Mammary epithelial cell (primary cell): ENCODE measurements around the gene TSEN34.

Source experiments
- EZH2 ChIP-seq: IDR thresholded peaks from 2 replicates; pipeline ENCODE4 v1.6.1; 2012; ENCODE audit warnings: low read length, inconsistent platforms, borderline replicate concordance
- TF ChIP-seq, protein P1 (sequence below), 2 donors: IDR thresholded peaks in 1 of 2; conservative IDR thresholded peaks in 1 of 2; 2 replicates each; pipeline ENCODE4 v1.5.1; 2011 to 2012; ENCODE audit warnings: inconsistent platforms in 2 of 2, low read length in 2 of 2, mild to moderate bottlenecking in 2 of 2, control low read depth in 1 of 2, low read depth in 1 of 2; ENCODE audit not compliant: insufficient read depth in 1 of 2; ENCODE audit errors: extremely low read depth in 1 of 2

DNA sequence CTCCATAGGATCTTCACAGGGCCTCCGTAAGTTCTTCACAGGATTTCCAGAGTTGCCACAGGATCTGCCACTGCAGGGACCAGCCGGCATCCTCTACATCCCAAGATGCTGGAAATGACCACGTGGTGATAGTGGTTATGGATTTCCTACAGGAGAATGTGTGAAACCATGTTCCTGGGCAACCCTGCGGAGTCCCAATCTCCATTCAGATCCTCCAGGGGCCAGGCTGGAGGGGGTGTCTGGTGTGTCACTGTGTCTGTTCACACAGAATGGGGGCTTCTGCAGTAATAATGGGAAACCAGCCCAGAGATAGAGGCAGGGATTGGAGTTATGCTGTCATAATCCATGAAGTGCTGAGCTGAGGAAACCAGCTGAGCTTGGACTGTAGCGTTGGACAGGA is 42.8 kb downstream of the TSEN34 start:
- TF ChIP-seq, protein P1, sequence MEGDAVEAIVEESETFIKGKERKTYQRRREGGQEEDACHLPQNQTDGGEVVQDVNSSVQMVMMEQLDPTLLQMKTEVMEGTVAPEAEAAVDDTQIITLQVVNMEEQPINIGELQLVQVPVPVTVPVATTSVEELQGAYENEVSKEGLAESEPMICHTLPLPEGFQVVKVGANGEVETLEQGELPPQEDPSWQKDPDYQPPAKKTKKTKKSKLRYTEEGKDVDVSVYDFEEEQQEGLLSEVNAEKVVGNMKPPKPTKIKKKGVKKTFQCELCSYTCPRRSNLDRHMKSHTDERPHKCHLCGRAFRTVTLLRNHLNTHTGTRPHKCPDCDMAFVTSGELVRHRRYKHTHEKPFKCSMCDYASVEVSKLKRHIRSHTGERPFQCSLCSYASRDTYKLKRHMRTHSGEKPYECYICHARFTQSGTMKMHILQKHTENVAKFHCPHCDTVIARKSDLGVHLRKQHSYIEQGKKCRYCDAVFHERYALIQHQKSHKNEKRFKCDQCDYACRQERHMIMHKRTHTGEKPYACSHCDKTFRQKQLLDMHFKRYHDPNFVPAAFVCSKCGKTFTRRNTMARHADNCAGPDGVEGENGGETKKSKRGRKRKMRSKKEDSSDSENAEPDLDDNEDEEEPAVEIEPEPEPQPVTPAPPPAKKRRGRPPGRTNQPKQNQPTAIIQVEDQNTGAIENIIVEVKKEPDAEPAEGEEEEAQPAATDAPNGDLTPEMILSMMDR (conservative IDR thresholded peaks at IDR 0.05 in 1 of 2, IDR thresholded peaks at IDR 0.05 in 1 of 2; ENCODE audit: extremely low read depth in 1 of 2, insufficient read depth in 1 of 2, low read depth in 1 of 2, low read length in 2 of 2), result no peak
- no peak for TF ChIP-seq EZH2
